Peyer's patch (tissue), 4 donors: ENCODE results near the gene PCSK5. TPM values are rescaled to one million over a fixed set of nuclear protein-coding genes. Genes with fewer than 3 reads are reported as not detected.

Experiments
- DNase-seq, 3 donors: peaks; one replicate each; pipeline ENCODE4 v3.0.0-alpha.2; 2017 to 2019
- H3K27ac ChIP-seq, 4 donors: fragments of 200-600 bp; sonication (generic); one replicate each; pipeline ENCODE4 v1.5.1; 2016 to 2019
- H3K27me3 ChIP-seq, 2 donors: fragments of 200-600 bp; sonication (generic); one replicate each; pipeline ENCODE4 v1.5.1; 2019
- H3K36me3 ChIP-seq, 3 donors: fragments of 200-600 bp; sonication (generic); one replicate each; pipeline ENCODE4 v1.5.1; 2016 to 2019
- H3K4me1 ChIP-seq, 4 donors: fragments of 200-600 bp; sonication (generic); one replicate each; pipeline ENCODE4 v1.5.1; 2016 to 2019
- H3K4me3 ChIP-seq, 4 donors: fragments of 200-600 bp; sonication (generic); 1 replicate in 3 of 4; 2 replicates in 1 of 4; pipeline ENCODE4 v1.5.1; 2016 to 2019; ENCODE audit warnings: mild to moderate bottlenecking in 1 of 4
- H3K9me3 ChIP-seq, 4 donors: fragments of 200-600 bp; sonication (generic); one replicate each; pipeline ENCODE4 v1.5.1; 2016 to 2019; ENCODE audit warnings: mild to moderate bottlenecking in 1 of 4
- POLR2A ChIP-seq, 2 donors: fragments of 450-650 bp; IDR thresholded peaks; one replicate each; pipeline ENCODE4 v1.5.1; 2017; ENCODE audit warnings: antibody characterized with exemption in 2 of 2, mild to moderate bottlenecking in 2 of 2, moderate library complexity in 2 of 2
- total RNA-seq, 4 donors: library from RNA; depleted of rRNA; stranded (reverse); fragments of >200 nt; gene quantifications; one replicate each; pipeline ENCODE4 v1.1.0, GENCODE V29; 2016
- TF ChIP-seq, protein P1 (sequence below), 6 experiments: fragments of 450-650 bp in 4 of 6; fragments of 200-600 bp in 2 of 6; sonication (generic) in 1 of 6; IDR thresholded peaks; one replicate each; pipeline ENCODE4 v1.5.1; 2017 to 2019; ENCODE audit warnings: antibody characterized with exemption in 6 of 6, mild to moderate bottlenecking in 3 of 6, moderate library complexity in 1 of 6

Gene PCSK5
- total RNA-seq, 4 donors from 2014 or later, result 77.6 to 488 (median 411) TPM

GRCh38 chr9:75889977-75890471, 449 bp upstream of the PCSK5 start:
- peak overlapping the region; percentile 52 to 96 (median 88) for H3K27ac ChIP-seq
- H3K27me3 ChIP-seq, result no peaks in the 10 kb centered on the region
- no peaks in the 10 kb centered on the region for H3K36me3 ChIP-seq
- H3K9me3 ChIP-seq, result no peaks in the 10 kb centered on the region
- H3K4me3 ChIP-seq, result peak overlapping the region; percentile 54 to 99 (median 86)
- no peak for TF ChIP-seq POLR2A (IDR thresholded peaks at IDR 0.05)
- TF ChIP-seq, protein P1, sequence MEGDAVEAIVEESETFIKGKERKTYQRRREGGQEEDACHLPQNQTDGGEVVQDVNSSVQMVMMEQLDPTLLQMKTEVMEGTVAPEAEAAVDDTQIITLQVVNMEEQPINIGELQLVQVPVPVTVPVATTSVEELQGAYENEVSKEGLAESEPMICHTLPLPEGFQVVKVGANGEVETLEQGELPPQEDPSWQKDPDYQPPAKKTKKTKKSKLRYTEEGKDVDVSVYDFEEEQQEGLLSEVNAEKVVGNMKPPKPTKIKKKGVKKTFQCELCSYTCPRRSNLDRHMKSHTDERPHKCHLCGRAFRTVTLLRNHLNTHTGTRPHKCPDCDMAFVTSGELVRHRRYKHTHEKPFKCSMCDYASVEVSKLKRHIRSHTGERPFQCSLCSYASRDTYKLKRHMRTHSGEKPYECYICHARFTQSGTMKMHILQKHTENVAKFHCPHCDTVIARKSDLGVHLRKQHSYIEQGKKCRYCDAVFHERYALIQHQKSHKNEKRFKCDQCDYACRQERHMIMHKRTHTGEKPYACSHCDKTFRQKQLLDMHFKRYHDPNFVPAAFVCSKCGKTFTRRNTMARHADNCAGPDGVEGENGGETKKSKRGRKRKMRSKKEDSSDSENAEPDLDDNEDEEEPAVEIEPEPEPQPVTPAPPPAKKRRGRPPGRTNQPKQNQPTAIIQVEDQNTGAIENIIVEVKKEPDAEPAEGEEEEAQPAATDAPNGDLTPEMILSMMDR (IDR thresholded peaks at IDR 0.05), result no peak
- peaks cover 0 to 31% (median 0%) of the 10 kb centered on the region in 4 donors for H3K4me1 ChIP-seq
- peak in 1 of 3 donors; percentile 68 for DNase-seq

GRCh38 chr9:75891277-75891741, 836 bp downstream of the PCSK5 start:
- Histone ChIP-seq H3K27ac (peak overlapping the region; percentile 81 to 96 (median 88)), H3K4me1 (peaks cover 0 to 42% (median 0%) of the 10 kb centered on the region in 4 donors), H3K4me3 (peak overlapping the region; percentile 54 to 99 (median 86)), H3K27me3 (no peaks in the 10 kb centered on the region), H3K36me3 (no peaks in the 10 kb centered on the region), H3K9me3 (no peaks in the 10 kb centered on the region)
- TF ChIP-seq, protein P1 (IDR thresholded peaks at IDR 0.05), result no peak
- TF ChIP-seq POLR2A (IDR thresholded peaks at IDR 0.05), result no peak
- DNase-seq, result peak in 2 of 3 donors; percentile 64 to 67

GRCh38 chr9:75891771-75892215, 1.3 kb downstream of the PCSK5 start:
- Histone ChIP-seq H3K4me3 (peak overlapping the region; percentile 54 to 99 (median 86)), H3K27me3 (no peaks in the 10 kb centered on the region), H3K27ac (peak overlapping the region; percentile 81 to 96 (median 88)), H3K36me3 (no peaks in the 10 kb centered on the region), H3K4me1 (peaks cover 0 to 43% (median 0%) of the 10 kb centered on the region in 4 donors), H3K9me3 (no peaks in the 10 kb centered on the region)
- DNase-seq, result peak in 1 of 3 donors; percentile 58
- no peak for TF ChIP-seq POLR2A (IDR thresholded peaks at IDR 0.05)
- TF ChIP-seq, protein P1 (IDR thresholded peaks at IDR 0.05), result no peak

DNA sequence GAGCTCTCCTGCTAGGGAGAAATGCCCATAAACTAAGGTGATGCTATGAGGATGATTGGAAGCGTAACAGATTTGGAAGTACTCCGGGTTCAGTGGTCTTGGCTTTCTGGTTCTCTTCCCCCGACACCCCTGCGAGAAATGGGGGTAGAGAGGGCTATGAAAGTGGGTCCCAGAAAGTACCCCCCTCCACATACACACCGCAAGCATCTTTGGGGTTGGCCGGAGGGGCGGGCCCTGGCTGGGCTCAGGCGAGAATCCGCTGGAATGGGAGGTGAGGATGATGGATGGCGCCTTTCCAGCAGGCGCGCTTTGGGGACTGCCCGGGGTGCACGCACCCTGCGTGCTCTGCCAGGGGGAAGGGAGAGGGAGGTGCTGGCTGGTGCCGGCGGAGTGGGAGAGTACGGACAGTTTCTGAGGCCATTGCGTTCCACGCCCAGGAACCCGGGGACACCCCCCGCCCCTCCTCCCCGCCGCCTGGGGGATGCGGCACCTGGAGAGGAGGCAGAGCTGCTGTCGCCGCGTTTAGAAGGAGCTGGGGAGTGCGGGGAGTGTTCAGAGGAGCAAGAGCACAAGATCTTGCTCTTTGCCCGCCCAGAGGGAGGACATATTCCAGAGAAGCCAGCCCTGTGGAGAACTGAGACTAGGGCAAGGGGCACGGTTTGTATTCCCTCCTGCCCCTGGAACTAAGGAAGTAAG, 1.9 kb downstream of the PCSK5 start:
- peak in 2 of 3 donors; percentile 82 to 91 for DNase-seq
- H3K9me3 ChIP-seq, result no peaks in the 10 kb centered on the region
- no peaks in the 10 kb centered on the region for H3K36me3 ChIP-seq
- TF ChIP-seq, protein P1 (IDR thresholded peaks at IDR 0.05), result no peak
- TF ChIP-seq POLR2A (IDR thresholded peaks at IDR 0.05), result peak; percentile 55 to 71
- peaks cover 0 to 49% (median 0%) of the 10 kb centered on the region in 4 donors for H3K4me1 ChIP-seq
- H3K27me3 ChIP-seq, result no peaks in the 10 kb centered on the region
- peak overlapping the region; percentile 81 to 96 (median 88) for H3K27ac ChIP-seq
- peak overlapping the region; percentile 54 to 99 (median 86) for H3K4me3 ChIP-seq

DNA sequence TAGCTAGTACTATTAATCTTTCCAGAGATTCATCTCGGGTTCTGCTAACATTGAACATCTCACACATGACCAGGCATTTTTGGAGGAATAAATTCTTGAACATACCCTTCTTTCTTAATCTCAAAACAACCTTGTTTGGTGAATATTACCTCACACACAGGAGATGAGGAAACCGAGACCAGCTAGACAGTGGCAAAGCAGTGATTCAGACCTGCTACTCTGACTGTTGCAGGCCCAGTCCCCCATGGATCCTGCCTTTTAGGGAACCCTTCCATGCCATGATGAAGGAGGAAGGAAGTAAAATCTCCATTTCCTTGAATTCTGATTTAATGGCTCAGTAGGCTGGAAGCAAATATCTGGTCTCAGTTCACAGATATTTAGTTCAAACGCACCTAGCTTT, 2.6 kb downstream of the PCSK5 start:
- Histone ChIP-seq H3K9me3 (no peaks in the 10 kb centered on the region), H3K27ac (peak overlapping the region in 3 of 4 donors; percentile 85 to 96 (median 92)), H3K4me1 (peaks cover 0 to 50% (median 0%) of the 10 kb centered on the region in 4 donors), H3K36me3 (no peaks in the 10 kb centered on the region), H3K4me3 (peak overlapping the region in 3 of 4 donors; percentile 77 to 99 (median 96)), H3K27me3 (no peaks in the 10 kb centered on the region)
- TF ChIP-seq, protein P1 (IDR thresholded peaks at IDR 0.05), result no peak
- TF ChIP-seq POLR2A (IDR thresholded peaks at IDR 0.05), result no peak
- DNase-seq, result no peak
